RPMI8226 (cell line): ENCODE measurements around the gene SCT.

Experiments
- DNase-seq: peaks from one replicate; pipeline ENCODE4 v3.0.0-alpha.2; 2015

Gene SCT

GRCh38 chr11:643849-644738 lies 17.1 kb upstream of the SCT start:
- DNase-seq, result no peak

- peak; percentile 25 for DNase-seq
Observed at GRCh38 chr11:643366-643765, 16.4 kb upstream of the SCT start.

- DNase-seq, result no peak
Observed at GRCh38 chr11:641806-642370, 14.9 kb upstream of the SCT start.

GRCh38 chr11:640021-640706 lies 13.2 kb upstream of the SCT start:
- DNase-seq, result no peak

GRCh38 chr11:639332-639955 lies 12.5 kb upstream of the SCT start:
- no peak for DNase-seq

GRCh38 chr11:638631-639331 lies 11.8 kb upstream of the SCT start:
- DNase-seq, result no peak

GRCh38 chr11:637593-638521 lies 10.9 kb upstream of the SCT start:
- no peak for DNase-seq

GRCh38 chr11:637333-637592 lies 10.3 kb upstream of the SCT start:
- no peak for DNase-seq

GRCh38 chr11:636511-637332 lies 9.7 kb upstream of the SCT start, which contains the start of gene DRD4:
Gene DRD4 (plus strand): TSS chr11:637269. CDS start chr11:637305, 36 bp downstream.
- no peak for DNase-seq

GRCh38 chr11:635945-636510 lies 9.0 kb upstream of the SCT start:
- DNase-seq, result no peak

GRCh38 chr11:630871-631270 lies 3.9 kb upstream of the SCT start:
- DNase-seq, result no peak

- DNase-seq, result peak; percentile 75
Observed at GRCh38 chr11:629237-629583, 2.2 kb upstream of the SCT start.

- DNase-seq, result no peak
Observed at GRCh38 chr11:628056-628455, 1.1 kb upstream of the SCT start.

GRCh38 chr11:627308-627576 lies 261 bp upstream of the SCT start:
- no peak for DNase-seq

- no peak for DNase-seq
Observed at GRCh38 chr11:625636-626268, 1.2 kb downstream of the SCT start.

GRCh38 chr11:624705-625635 lies 2.0 kb downstream of the SCT start, which contains the start of gene CDHR5:
Gene CDHR5 (minus strand): TSS chr11:624955. CDS start chr11:624902, 53 bp downstream.
- DNase-seq, result no peak

GRCh38 chr11:623999-624704 lies 2.8 kb downstream of the SCT start:
- no peak for DNase-seq

GRCh38 chr11:623349-623869 lies 3.6 kb downstream of the SCT start:
- no peak for DNase-seq
